Endometrial microvascular endothelial cells (primary cell): ENCODE results near the gene EPHB6. TPM values are rescaled to one million over a fixed set of nuclear protein-coding genes. Genes with fewer than 3 reads are reported as not detected.

ENCODE experiments used
- in situ Hi-C: cut with HindIII; loops from 2 replicates; pipeline ENCODE4 v1.10.0; 2017; ENCODE audit warnings: low sequenced_read_pairs, low pct_unique_long_range_greater_than_20kb; ENCODE audit errors: inconsistent ontology term
- total RNA-seq: library from RNA; depleted of rRNA; stranded (reverse); fragments of >200 nt; gene quantifications from one replicate; pipeline ENCODE4 v1.2.3, GENCODE V29; 2015; ENCODE audit errors: inconsistent ontology term

EPHB6 gene
- total RNA-seq, 1 donor from 2014 or later = not detected

GRCh38 chr7:142910481-142910880 is 55.6 kb downstream of the EPHB6 start:
- in situ Hi-C loops = no loop called here

- in situ Hi-C loops = no loop called here
These were observed 58.2 kb downstream of the EPHB6 start for GRCh38 chr7:142913051-142913450.

GRCh38 chr7:142913566-142913965 is 58.7 kb downstream of the EPHB6 start:
- in situ Hi-C loops = no loop called here

- in situ Hi-C loops = no loop called here
These were observed 59.2 kb downstream of the EPHB6 start for GRCh38 chr7:142914121-142914520.

DNA sequence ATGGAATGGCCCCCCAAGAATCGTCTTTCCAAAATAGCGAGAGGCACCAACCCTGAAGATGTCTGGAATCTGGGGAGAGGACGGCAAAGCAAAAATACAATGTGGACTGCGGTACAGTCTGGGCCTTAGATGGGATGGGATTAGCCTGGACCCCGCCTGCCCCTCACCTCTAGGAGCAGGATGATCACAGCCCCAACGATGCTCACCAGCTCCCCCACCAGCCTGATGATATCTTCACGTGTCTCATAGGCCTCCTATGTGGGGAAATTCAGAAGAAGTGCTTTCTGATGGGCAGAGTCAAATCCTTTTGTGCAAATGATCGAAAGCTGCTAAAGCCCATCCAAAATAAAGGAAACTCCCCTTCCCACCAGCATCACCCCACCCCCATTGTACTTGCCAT is 60.4 kb downstream of the EPHB6 start:
- in situ Hi-C loops = no loop called here

GRCh38 chr7:142916508-142916907 is 61.6 kb downstream of the EPHB6 start:
- in situ Hi-C loops = no loop called here

GRCh38 chr7:142917447-142917846 is 62.6 kb downstream of the EPHB6 start:
- in situ Hi-C loops = no loop called here

DNA sequence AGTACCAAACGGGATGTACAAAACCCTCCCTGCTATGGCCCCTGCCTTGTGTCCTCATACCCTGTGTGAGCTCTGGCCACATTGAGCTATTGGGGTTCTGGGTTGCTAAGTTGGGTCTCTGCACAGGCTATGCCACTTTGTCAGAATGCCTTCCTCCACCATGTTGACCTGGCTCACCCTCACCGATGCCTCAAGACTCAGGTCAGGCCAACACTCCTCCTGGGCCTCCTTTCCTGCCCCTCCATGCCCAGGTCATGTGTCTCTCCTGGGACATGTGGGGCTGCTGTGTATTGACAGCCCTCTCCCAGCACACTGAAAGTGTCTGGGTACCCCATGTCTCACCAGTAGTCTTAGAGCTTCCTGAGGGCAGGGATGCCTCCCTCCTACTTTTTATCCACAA is 64.0 kb downstream of the EPHB6 start:
- in situ Hi-C loops = no loop called here

DNA sequence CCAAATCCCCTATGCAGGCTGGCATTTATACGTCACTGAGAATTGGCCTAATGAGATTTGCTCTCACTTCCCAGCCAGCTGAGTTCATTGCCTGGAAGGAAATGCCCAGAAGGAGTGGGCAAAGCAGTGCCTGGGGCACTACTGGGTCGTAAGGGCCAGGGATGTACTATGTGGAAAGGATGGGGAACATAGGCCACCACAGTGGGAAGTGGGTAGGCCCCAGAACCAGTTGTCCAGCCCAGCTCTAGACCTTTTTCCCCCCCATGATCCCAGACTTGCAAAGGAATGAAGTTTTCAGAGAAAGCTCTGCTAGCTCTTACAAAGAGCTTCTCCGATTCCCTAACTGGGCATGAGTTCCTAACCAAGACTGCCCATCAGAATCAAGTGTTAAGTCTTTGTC is 64.8 kb downstream of the EPHB6 start:
- in situ Hi-C loops = no loop called here

Other genes starting within 250 kb of the EPHB6 start
- not detected for gene PRSS1, start 105.6 kb upstream of the EPHB6 start, total RNA-seq
- not detected for gene PRSS2, start 84.1 kb upstream of the EPHB6 start, total RNA-seq
- gene TRPV6, start 30.7 kb downstream of the EPHB6 start, total RNA-seq = not detected
- gene TRPV5, start 78.7 kb downstream of the EPHB6 start, total RNA-seq = not detected
- not detected for gene LLCFC1, start 84.4 kb downstream of the EPHB6 start, total RNA-seq
- not detected for gene KEL, start 107.3 kb downstream of the EPHB6 start, total RNA-seq
- gene OR9A2, start 172.1 kb downstream of the EPHB6 start, total RNA-seq = not detected
- gene OR6V1, start 197.3 kb downstream of the EPHB6 start, total RNA-seq = not detected